GM12878 (cell line): ENCODE results near the gene ALG3. TPM values are rescaled to one million over a fixed set of nuclear protein-coding genes. Genes with fewer than 3 reads are reported as not detected.

Experiments
- ATAC-seq: fragments of 200-7000 bp; cut with Tn5 transposase; 3 replicates; pipeline ENCODE4 v1.9.1; 2020; ENCODE audit warnings: mild to moderate bottlenecking, moderate library complexity
- BruUV-seq: library from RNA; stranded (reverse); fragments of 400-500 nt; replicated peaks from 2 replicates; lab custom pipeline; 2021; lab: Mats Ljungman, UMichigan
- CTCF ChIA-PET: fragments of 300-600 bp; sonication (Branson Sonifier 250); formaldehyde crosslinking; extraction: SDS; loops from one replicate; lab custom pipeline; 2021; ENCODE audit warnings: inconsistent platforms; lab: Yijun Ruan, JAX
- POLR2A ChIA-PET: fragments of 350-600 bp; formaldehyde crosslinking; extraction: SDS; loops from one replicate; lab custom pipeline; 2021; ENCODE audit warnings: inconsistent platforms; lab: Charles Lee
- RAD21 ChIA-PET: fragments of 300-600 bp; sonication (Branson Sonifier 250); formaldehyde crosslinking; loops from one replicate; lab custom pipeline; 2023; ENCODE audit warnings: antibody characterized with exemption; ENCODE audit not compliant: unreplicated experiment; lab: Charles Lee
- SMC1A ChIA-PET: fragments of 300-600 bp; sonication (Branson Sonifier 250); formaldehyde crosslinking; loops from one replicate; lab custom pipeline; 2023; ENCODE audit not compliant: unreplicated experiment, uncharacterized antibody; lab: Charles Lee
- DNase-seq: peaks from one replicate; pipeline ENCODE4 v3.0.0-alpha.2; 2011; ENCODE audit warnings: low read depth, low spot score
- FAIRE-seq: peaks from 3 replicates; lab custom pipeline; 2011; peaks lifted over from hg19 to GRCh38; lab: Jason Lieb, UNC
- H2AFZ ChIP-seq: 2 replicates; pipeline ENCODE4 v1.6.0; 2011; ENCODE audit warnings: low read depth, low read length, control low read depth; ENCODE audit not compliant: control insufficient read depth
- H3K27ac ChIP-seq: 2 replicates; pipeline ENCODE4 v1.5.1; 2011; ENCODE audit warnings: control low read depth; ENCODE audit not compliant: control insufficient read depth, insufficient read depth
- H3K27me3 ChIP-seq, 2 experiments: replicated peaks in 1 of 2; 2 replicates each; pipeline versions ENCODE4 v1.6.0 to v1.6.1; 2011; ENCODE audit warnings: low read length in 1 of 2; ENCODE audit not compliant: control insufficient read depth in 2 of 2, insufficient read depth in 2 of 2
- H3K36me3 ChIP-seq, 2 experiments: 2 replicates each; pipeline ENCODE4 v1.5.1; 2011; ENCODE audit warnings: low read length in 1 of 2; ENCODE audit not compliant: control insufficient read depth in 2 of 2, insufficient read depth in 2 of 2
- H3K4me1 ChIP-seq: 2 replicates; pipeline ENCODE4 v1.6.1; 2011; ENCODE audit warnings: mild to moderate bottlenecking, low read length, moderate library complexity, mixed read lengths; ENCODE audit not compliant: control insufficient read depth, insufficient read depth
- H3K4me2 ChIP-seq: 2 replicates; pipeline ENCODE4 v1.6.0; 2011; ENCODE audit warnings: control low read depth; ENCODE audit not compliant: control insufficient read depth, insufficient read depth
- H3K4me3 ChIP-seq: fragments of 200-600 bp; sonication (generic); 2 replicates; pipeline ENCODE4 v1.5.1; 2016
- H3K79me2 ChIP-seq: 2 replicates; pipeline ENCODE4 v1.6.0; 2011; ENCODE audit warnings: low read length; ENCODE audit not compliant: control insufficient read depth, insufficient read depth
- H3K9ac ChIP-seq: 2 replicates; pipeline ENCODE4 v1.8.0; 2011; ENCODE audit warnings: low read length, control low read depth, mixed read lengths; ENCODE audit not compliant: control insufficient read depth, insufficient read depth
- H3K9me3 ChIP-seq: replicated peaks from 3 replicates; pipeline ENCODE4 v1.5.1; 2011; ENCODE audit warnings: mild to moderate bottlenecking, low read length; ENCODE audit not compliant: control insufficient read depth, insufficient read depth
- H4K20me1 ChIP-seq: 2 replicates; pipeline ENCODE4 v1.6.0; 2011; ENCODE audit not compliant: control insufficient read depth, insufficient read depth
- BACH1 ChIP-seq: fragments of 450-650 bp; IDR thresholded peaks from 2 replicates; pipeline ENCODE4 v1.6.1; 2017; ENCODE audit warnings: mild to moderate bottlenecking, borderline replicate concordance
- CTCF ChIP-seq, 3 experiments: IDR thresholded peaks in 2 of 3; conservative IDR thresholded peaks in 1 of 3; 2 replicates each; pipeline ENCODE4 v1.5.1; 2011; ENCODE audit warnings: low read depth in 3 of 3, low read length in 3 of 3, mild to moderate bottlenecking in 3 of 3, control low read depth in 2 of 3, moderate library complexity in 2 of 3, inconsistent platforms in 1 of 3, mixed read lengths in 1 of 3; ENCODE audit not compliant: control insufficient read depth in 2 of 3, insufficient read depth in 1 of 3; ENCODE audit errors: extremely low read depth in 1 of 3
- EP300 ChIP-seq, 2 experiments: fragments of 150-350 bp in 1 of 2; IDR thresholded peaks; 2 replicates each; pipeline ENCODE4 v1.6.1; 2011 to 2012; ENCODE audit warnings: low read depth in 2 of 2, low read length in 2 of 2, borderline replicate concordance in 1 of 2, improper control_type of control experiment in 1 of 2, inconsistent platforms in 1 of 2; ENCODE audit not compliant: control insufficient read depth in 1 of 2
- FOS ChIP-seq: IDR thresholded peaks from 3 replicates; pipeline ENCODE4 v1.6.1; 2011; ENCODE audit warnings: borderline replicate concordance; ENCODE audit not compliant: insufficient read length; ENCODE audit errors: extremely low read depth
- MYB ChIP-seq: fragments of 150-350 bp; IDR thresholded peaks from 2 replicates; pipeline ENCODE4 v1.6.1; 2014; ENCODE audit warnings: mild to moderate bottlenecking, low read depth, low read length, borderline replicate concordance
- MYC ChIP-seq: IDR thresholded peaks from 2 replicates; pipeline ENCODE4 v1.6.1; 2011; ENCODE audit warnings: mild to moderate bottlenecking, low read length, moderate library complexity, inconsistent platforms; ENCODE audit not compliant: insufficient read depth, insufficient replicate concordance, insufficient read length, severe bottlenecking
- POLR2AphosphoS5 ChIP-seq: IDR thresholded peaks from 2 replicates; pipeline ENCODE4 v1.6.1; 2011; ENCODE audit warnings: mild to moderate bottlenecking, low read length, inconsistent platforms
- ZBTB11 ChIP-seq: fragments of 450-650 bp; formaldehyde crosslinking; IDR thresholded peaks from 2 replicates; pipeline ENCODE4 v1.5.0; 2022; ENCODE audit warnings: mild to moderate bottlenecking, missing genetic modification characterization
- WGBS: methylation state at CpG from one replicate; pipeline ENCODE4 v1.1.6; 2016; ENCODE audit warnings: low lambda C conversion rate; ENCODE audit not compliant: insufficient replicate concordance, insufficient coverage; ENCODE audit errors: missing lambda C conversion rate; 5-methylcytosine and 5-hydroxymethylcytosine counted together
- in situ Hi-C: fragments of 300-500 bp; cut with MboI; formaldehyde crosslinking; loops from 9 replicates; pipeline ENCODE4 v1.14.3; 2018; ENCODE audit warnings: mixed read lengths
- intact Hi-C: fragments of 100-400 bp; cut with micrococcal nuclease; formaldehyde crosslinking; loops from one replicate; pipeline ENCODE4 v1.14.2; 2022; ENCODE audit not compliant: unreplicated experiment
- polyA plus RNA-seq, 11 experiments: library from polyadenylated mRNA; depleted of rRNA in 4 of 11; unstranded in 6 of 11; stranded (reverse) in 5 of 11; fragments of >200 nt; fragmentation: Nextera tagmentation in 4 of 11; fragmentation: Illumina TruSeq in 1 of 11; extraction: Ambion mirVana in 4 of 11; extraction: Trizol in 1 of 11; gene quantifications; 1 replicate in 1 of 11; 2 replicates in 10 of 11; pipeline versions ENCODE4 v1.2.1 to v1.2.3, GENCODE V29; 2011 to 2016; ENCODE audit warnings: inconsistent platforms in 2 of 11, missing spikeins in 2 of 11, low read depth in 1 of 11
- total RNA-seq, 4 experiments: library from RNA; depleted of rRNA in 3 of 4; stranded (reverse); fragments of >200 nt in 3 of 4; fragmentation: Illumina TruSeq in 1 of 4; extraction: Trizol in 1 of 4; gene quantifications; 2 replicates each; pipeline versions ENCODE4 v1.2.1 to v1.2.3, GENCODE V29; 2013 to 2021

ALG3 gene
- total and polyA plus RNA-seq, 10 of the 15 experiments (the other 5 are each of a cell fraction or from before 2014, with no cell fraction given), result 13.6 to 84.7 (median 39.4) TPM

GRCh38 chr3:184236033-184236410 is 12.7 kb downstream of the ALG3 start (continued):
- no peak for TF ChIP-seq ZBTB11

DNA sequence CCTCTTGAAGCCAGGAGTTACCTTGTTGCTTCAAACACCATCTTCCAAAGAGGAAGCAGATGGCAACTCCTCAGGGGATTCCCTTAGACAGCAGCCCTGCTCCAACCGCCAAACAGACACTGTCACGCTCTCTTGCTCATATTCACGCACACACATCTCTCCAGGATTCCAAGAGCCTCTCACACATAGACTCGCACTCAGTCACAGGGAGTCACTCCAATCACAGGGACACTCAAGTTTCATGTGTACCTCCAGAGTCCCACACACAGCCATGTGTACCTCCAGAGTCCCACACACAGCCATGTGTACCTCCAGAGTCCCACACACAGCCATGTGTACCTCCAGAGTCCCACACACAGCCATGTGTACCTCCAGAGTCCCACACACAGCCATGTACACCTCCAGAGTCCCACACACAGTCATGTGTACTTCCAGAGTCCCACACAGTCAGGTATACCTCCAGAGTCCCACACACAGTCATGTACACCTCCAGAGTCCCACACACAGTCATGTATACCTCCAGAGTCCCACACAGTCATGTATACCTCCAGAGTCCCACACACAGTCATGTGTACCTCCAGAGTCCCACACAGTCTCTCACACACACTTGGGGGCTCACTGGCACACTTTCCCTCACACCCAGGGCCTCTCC is 13.3 kb downstream of the ALG3 start:
- TF ChIP-seq MYC, result no peak
- TF ChIP-seq FOS, result no peak
- no peak for TF ChIP-seq BACH1
- no peak for TF ChIP-seq CTCF (IDR thresholded peaks at IDR 0.05 in 2 of 3, conservative IDR thresholded peaks at IDR 0.05 in 1 of 3; ENCODE audit: control insufficient read depth in 2 of 3, extremely low read depth in 1 of 3, insufficient read depth in 1 of 3, low read depth in 3 of 3, low read length in 3 of 3)
- TF ChIP-seq EP300 (IDR thresholded peaks at IDR 0.05; ENCODE audit: borderline replicate concordance in 1 of 2, control insufficient read depth in 1 of 2, low read depth in 2 of 2, low read length in 2 of 2), result no peak
- TF ChIP-seq POLR2AphosphoS5, result no peak
- no peak for TF ChIP-seq MYB
- H3K9me3 ChIP-seq, result no peaks in the 10 kb centered on the region
- H2AFZ ChIP-seq, result no peak overlapping the region
- H3K79me2 ChIP-seq, result no peaks in the 10 kb centered on the region
- POLR2A ChIA-PET, result no interaction called here
- intact Hi-C loops, result no loop called here
- CTCF ChIA-PET, result interaction anchor here (3.5 kb wide), 1 partner anchor 8 kb away, joined by 23 read pairs; no protein-coding TSS in a partner anchor
- H3K36me3 ChIP-seq, result no peaks in the 10 kb centered on the region
- H3K27me3 ChIP-seq, result peaks cover 7 to 8% of the 10 kb centered on the region in 2 experiments
- ATAC-seq (no peak), DNase-seq (no peak), FAIRE-seq (no peak)
- in situ Hi-C loops, result no loop called here
- no peaks in the 10 kb centered on the region for H3K4me1 ChIP-seq
- H3K27ac ChIP-seq, result no peak overlapping the region
- H4K20me1 ChIP-seq, result no peaks in the 10 kb centered on the region
- H3K4me3 ChIP-seq, result no peak overlapping the region
- 53% methylated on average over 4 of the region's 4 CpGs for WGBS
- H3K4me2 ChIP-seq, result no peak overlapping the region
- H3K9ac ChIP-seq, result no peak overlapping the region
- no TSS peak for BruUV-seq
- RAD21 ChIA-PET, result no interaction called here
- SMC1A ChIA-PET, result no interaction called here
